Measurements from ENCODE around the gene SDCCAG8.

Gene SDCCAG8

GRCh38 chr1:243548516-243548915 is 292.7 kb downstream of the SDCCAG8 start:
- TF ChIP-seq ZFX (IDR thresholded peaks at IDR 0.05) (no peak), CTCF (conservative IDR thresholded peaks at IDR 0.05) (no peak)
- no peak overlapping the region for H3K27ac ChIP-seq

- no peak overlapping the region for H3K27ac ChIP-seq
- TF ChIP-seq ZFX (IDR thresholded peaks at IDR 0.05) = no peak
Observed at GRCh38 chr1:243549108-243549507, 293.3 kb downstream of the SDCCAG8 start.

Measured in C4-2B (cell line).